K562 (cell line): ENCODE data around the gene SHISA2. TPM values are rescaled to one million over a fixed set of nuclear protein-coding genes. Genes with fewer than 3 reads are reported as not detected.

ENCODE experiments used
- ATAC-seq: fragments of 200-7000 bp; cut with Tn5 transposase; 3 replicates; pipeline ENCODE4 v1.9.1; 2020; ENCODE audit warnings: moderate library complexity
- BruUV-seq: library from RNA; stranded (reverse); fragments of 400-500 nt; replicated peaks from 2 replicates; lab custom pipeline; 2021; lab: Mats Ljungman, UMichigan
- CTCF ChIA-PET: fragments of 300-600 bp; formaldehyde crosslinking; extraction: SDS; loops from one replicate; lab custom pipeline; 2021; ENCODE audit warnings: low intra/inter-chr PET ratio; lab: Yijun Ruan, JAX
- POLR2A ChIA-PET: fragments of 300-600, 350-650 bp; sonication (Branson Sonifier 250); formaldehyde crosslinking; extraction: SDS; loops from one replicate; lab custom pipeline; 2021; ENCODE audit warnings: antibody characterized with exemption, inconsistent platforms; lab: Yijun Ruan, JAX
- DNase-seq, 4 experiments: peaks; one replicate each; pipeline versions ENCODE4 v3.0.0 to v3.0.0-alpha.2; 2011 to 2018; ENCODE audit warnings: low spot score in 3 of 4, mixed read lengths in 3 of 4; ENCODE audit errors: extremely low read depth in 1 of 4
- FAIRE-seq: peaks from 2 replicates; lab custom pipeline; 2011; peaks lifted over from hg19 to GRCh38; lab: Jason Lieb, UNC
- H2AFZ ChIP-seq: 2 replicates; pipeline ENCODE4 v1.6.0; 2011; ENCODE audit warnings: low read depth, low read length, control low read depth, inconsistent platforms
- H3K27ac ChIP-seq: fragments of 200-600 bp; 3 replicates; pipeline ENCODE4 v1.8.0; 2011; ENCODE audit warnings: low read depth, mild to moderate bottlenecking, control low read depth, inconsistent platforms, low read length, moderate library complexity, mixed read lengths; ENCODE audit errors: extremely low read depth
- H3K27me3 ChIP-seq, 2 experiments: fragments of 300-600 bp in 1 of 2; 2 replicates in 1 of 2; 3 replicates in 1 of 2; pipeline versions ENCODE4 v1.6.0 to v1.8.0; 2011; ENCODE audit warnings: inconsistent platforms in 2 of 2, low read length in 2 of 2, mild to moderate bottlenecking in 1 of 2, mixed read lengths in 1 of 2, moderate library complexity in 1 of 2; ENCODE audit not compliant: control insufficient read depth in 2 of 2, insufficient read depth in 2 of 2
- H3K36me3 ChIP-seq: fragments of 300-600 bp; 3 replicates; pipeline ENCODE4 v1.8.0; 2011; ENCODE audit warnings: mild to moderate bottlenecking, low read length, inconsistent platforms; ENCODE audit not compliant: control insufficient read depth, insufficient read depth
- H3K4me1 ChIP-seq, 2 experiments: fragments of 200-600 bp in 1 of 2; replicated peaks in 1 of 2; 2 replicates in 1 of 2; 3 replicates in 1 of 2; pipeline versions ENCODE4 v1.5.1 to v1.8.0; 2011; ENCODE audit warnings: inconsistent platforms in 2 of 2, low read length in 2 of 2, mild to moderate bottlenecking in 1 of 2, mixed read lengths in 1 of 2, moderate library complexity in 1 of 2; ENCODE audit not compliant: control insufficient read depth in 2 of 2, insufficient read depth in 2 of 2
- H3K4me2 ChIP-seq: 2 replicates; pipeline ENCODE4 v1.6.1; 2011; ENCODE audit warnings: low read length, control low read depth, inconsistent platforms, mixed read lengths; ENCODE audit not compliant: insufficient read depth
- H3K4me3 ChIP-seq: fragments of 200-600 bp; sonication (generic), shearing (Covaris generic); 2 replicates; pipeline ENCODE4 v1.5.1; 2016; ENCODE audit warnings: control low read depth, inconsistent platforms
- H3K79me2 ChIP-seq: fragments of 200-600 bp; 3 replicates; pipeline ENCODE4 v1.8.0; 2011; ENCODE audit warnings: low read length, inconsistent platforms; ENCODE audit not compliant: control insufficient read depth, insufficient read depth
- H3K9ac ChIP-seq, 2 experiments: 2 replicates each; pipeline versions ENCODE4 v1.6.0 to v1.6.1; 2011; ENCODE audit warnings: low read depth in 2 of 2, low read length in 2 of 2, control low read depth in 1 of 2, inconsistent platforms in 1 of 2, mild to moderate bottlenecking in 1 of 2, mixed read lengths in 1 of 2; ENCODE audit not compliant: insufficient read depth in 1 of 2
- H3K9me1 ChIP-seq: one replicate; pipeline ENCODE4 v1.6.0; 2011; ENCODE audit warnings: inconsistent platforms, mild to moderate bottlenecking, low read length, moderate library complexity; ENCODE audit not compliant: control insufficient read depth, insufficient read depth
- H3K9me3 ChIP-seq: replicated peaks from 2 replicates; pipeline ENCODE4 v1.5.1; 2011; ENCODE audit warnings: low read depth, low read length, inconsistent platforms; ENCODE audit not compliant: control insufficient read depth, insufficient read depth
- H4K20me1 ChIP-seq: replicated peaks from 2 replicates; pipeline ENCODE4 v1.6.1; 2011; ENCODE audit warnings: low read length, inconsistent platforms, mixed read lengths; ENCODE audit not compliant: control insufficient read depth, insufficient read depth
- DMBX1 ChIP-seq: fragments of 250-450 bp; sonication (Bioruptor Pico); IDR thresholded peaks from 2 replicates; pipeline ENCODE4 v1.8.0; 2022; ENCODE audit warnings: inconsistent platforms, mild to moderate bottlenecking, moderate library complexity, borderline replicate concordance
- EHMT2 ChIP-seq: fragments of 450-650 bp; IDR thresholded peaks from 2 replicates; pipeline ENCODE4 v1.6.1; 2018; ENCODE audit warnings: antibody characterized with exemption
- ELF4 ChIP-seq: fragments of 450-650 bp; formaldehyde crosslinking; IDR thresholded peaks from 2 replicates; pipeline ENCODE4 v1.4.0; 2022; ENCODE audit warnings: missing genetic modification characterization
- MCM2 ChIP-seq: fragments of 450-650 bp; IDR thresholded peaks from 2 replicates; pipeline ENCODE4 v1.6.1; 2017; ENCODE audit warnings: low read depth, mild to moderate bottlenecking
- MEIS2 ChIP-seq: fragments of 450-650 bp; IDR thresholded peaks from 2 replicates; pipeline ENCODE4 v1.6.1; 2014; ENCODE audit warnings: mild to moderate bottlenecking; ENCODE audit not compliant: partially characterized antibody
- RBM17 ChIP-seq: fragments of 200-400 bp; formaldehyde crosslinking; IDR thresholded peaks from 2 replicates; pipeline ENCODE4 v1.6.1; 2017; ENCODE audit warnings: low read depth, mild to moderate bottlenecking, low read length, borderline replicate concordance
- SP2 ChIP-seq: IDR thresholded peaks from 2 replicates; pipeline ENCODE4 v1.6.1; 2011; ENCODE audit warnings: mild to moderate bottlenecking, low read depth, low read length, moderate library complexity; ENCODE audit not compliant: poor library complexity, severe bottlenecking; ENCODE audit errors: extremely low read depth
- TRIM25 ChIP-seq: fragments of 450-650 bp; IDR thresholded peaks from 2 replicates; pipeline ENCODE4 v1.7.0; 2016; ENCODE audit warnings: borderline replicate concordance
- TSC22D4 ChIP-seq: fragments of 450-650 bp; IDR thresholded peaks from 2 replicates; pipeline ENCODE4 v1.6.1; 2016; ENCODE audit warnings: missing genetic modification characterization, missing biosample characterization, control low read depth
- USF2 ChIP-seq: sonication (generic); formaldehyde crosslinking; IDR thresholded peaks from 2 replicates; pipeline ENCODE4 v1.5.0; 2020; ENCODE audit warnings: missing genetic modification reagents
- XRCC4 ChIP-seq: IDR thresholded peaks from one replicate; pipeline ENCODE4 v1.6.1; 2011; ENCODE audit not compliant: insufficient read depth, insufficient read length; ENCODE audit errors: extremely low read depth
- ZBTB11 ChIP-seq, 3 experiments: fragments of 200-800 bp in 1 of 3; fragments of 250-450 bp in 1 of 3; fragments of 450-650 bp in 1 of 3; sonication (Bioruptor Pico) in 1 of 3; sonication (Bioruptor generic) in 1 of 3; formaldehyde crosslinking in 1 of 3; IDR thresholded peaks; 2 replicates each; pipeline versions ENCODE4 v1.6.1 to v1.8.0; 2016 to 2022; ENCODE audit warnings: mild to moderate bottlenecking in 2 of 3, missing genetic modification characterization in 2 of 3, missing compliant biosample characterization in 1 of 3, moderate library complexity in 1 of 3
- ZFP36 ChIP-seq: fragments of 150-350 bp; IDR thresholded peaks from 2 replicates; pipeline ENCODE4 v1.6.1; 2018; ENCODE audit warnings: low read length, low read depth; ENCODE audit not compliant: partially characterized antibody
- ZNF512 ChIP-seq: IDR thresholded peaks from 2 replicates; pipeline ENCODE4 v1.6.1; 2016; ENCODE audit warnings: missing genetic modification characterization, missing compliant biosample characterization
- WGBS: fragments of 100-300 bp; shearing (Covaris generic); methylation state at CpG from one replicate; pipeline ENCODE4 v1.1.6; 2016; ENCODE audit warnings: low coverage, mixed read lengths; ENCODE audit not compliant: insufficient coverage; ENCODE audit errors: missing lambda C conversion rate; 5-methylcytosine and 5-hydroxymethylcytosine counted together
- in situ Hi-C: fragments of 300-500 bp; cut with MboI; formaldehyde crosslinking; loops from 4 replicates; pipeline ENCODE4 v1.15.0; 2018; ENCODE audit warnings: inconsistent platforms, mixed read lengths
- intact Hi-C: fragments of 100-400 bp; cut with micrococcal nuclease; formaldehyde crosslinking; loops from 2 replicates; pipeline ENCODE4 v1.14.2; 2022
- polyA plus RNA-seq, 8 experiments: library from polyadenylated mRNA; depleted of rRNA in 4 of 8; stranded (reverse) in 5 of 8; unstranded in 3 of 8; fragments of >200 nt; fragmentation: Nextera tagmentation in 2 of 8; fragmentation: Illumina TruSeq in 1 of 8; extraction: Ambion mirVana in 2 of 8; extraction: Trizol in 1 of 8; gene quantifications; 2 replicates each; pipeline versions ENCODE4 v1.2.1 to v1.2.3, GENCODE V29; 2011 to 2014; ENCODE audit warnings: inconsistent platforms in 1 of 8, missing spikeins in 1 of 8
- total RNA-seq, 7 experiments: library from RNA; depleted of rRNA in 6 of 7; stranded (reverse); fragments of >200 nt in 6 of 7; fragmentation: Illumina TruSeq in 2 of 7; extraction: Trizol in 2 of 7; gene quantifications; 2 replicates each; pipeline versions ENCODE4 v1.2.1 to v1.2.3, GENCODE V29; 2011 to 2021; ENCODE audit warnings: low replicate concordance in 1 of 7

The SHISA2 gene
- total and polyA plus RNA-seq, 9 of the 15 experiments (the other 6 are each of a cell fraction or from before 2014, with no cell fraction given) = not detected

- Histone ChIP-seq H3K79me2 (no peaks in the 10 kb centered on the region), H3K4me3 (no peak overlapping the region), H4K20me1 (no peaks in the 10 kb centered on the region), H3K27ac (no peak overlapping the region), H3K27me3 (peaks cover 0 to 8% of the 10 kb centered on the region in 2 experiments; a peak in 1 of 5 replicates), H2AFZ (no peak overlapping the region), H3K36me3 (no peaks in the 10 kb centered on the region), H3K9ac (no peak overlapping the region), H3K4me1 (no peaks in the 10 kb centered on the region), H3K9me1 (no peaks in the 10 kb centered on the region), H3K9me3 (no peaks in the 10 kb centered on the region), H3K4me2 (no peak overlapping the region)
- ChIA-PET POLR2A (interaction anchor here (1.1 kb wide), 1 partner anchor 19 kb away, joined by 3 read pairs; no protein-coding TSS in a partner anchor), CTCF (no interaction called here)
- intact Hi-C loops = no loop called here
- ATAC-seq (no peak), DNase-seq (no peak), FAIRE-seq (no peak)
- in situ Hi-C loops = no loop called here
- BruUV-seq = no TSS peak
- 3% methylated on average over 4 of the region's 4 CpGs for WGBS
- TF ChIP-seq DMBX1 (CRISPR knock-in tag) = no peak
- TF ChIP-seq MCM2 = no peak
- TF ChIP-seq TRIM25 = no peak
- TF ChIP-seq ELF4 (CRISPR knock-in tag) = no peak
- no peak for TF ChIP-seq EHMT2
- TF ChIP-seq XRCC4 = no peak
- TF ChIP-seq MEIS2 = no peak
- TF ChIP-seq ZBTB11 (CRISPR knock-in tag; IDR thresholded peaks at IDR 0.05) = no peak
- TF ChIP-seq USF2 (CRISPR knock-in tag) = no peak
- no peak for TF ChIP-seq ZFP36
- no peak for TF ChIP-seq RBM17
- no peak for TF ChIP-seq SP2
- no peak for TF ChIP-seq ZNF512 (tag)
- TF ChIP-seq TSC22D4 (tag) = no peak
Observed at GRCh38 chr13:26029581-26030136, 22.2 kb downstream of the SHISA2 start.
